ENCODE data around the gene DUOX1.
A peak's percentile ranks its signal among the peaks of the same experiment; 100 is the strongest.

Gene DUOX1

GRCh38 chr15:45107941-45108630 lies 21.7 kb upstream of the DUOX1 start:
- Histone ChIP-seq H3K9me3 (no peaks in the 10 kb centered on the region), H3K27ac (no peak overlapping the region), H3K4me3 (no peak overlapping the region), H3K27me3 (peaks cover 0 to 56% of the 10 kb centered on the region in 2 donors), H3K4me1 (peaks cover 0 to 14% (median 10%) of the 10 kb centered on the region in 4 donors), H3K36me3 (no peaks in the 10 kb centered on the region)
- peak in 1 of 2 donors; percentile 51 for DNase-seq
- no peak for TF ChIP-seq CTCF (IDR thresholded peaks at IDR 0.05)
- intact Hi-C loops (cut with DNase I; ENCODE audit: low total_unique reads) = no loop called here

- no peaks in the 10 kb centered on the region for H3K9me3 ChIP-seq
- H3K4me1 ChIP-seq = peaks cover 0 to 29% (median 21%) of the 10 kb centered on the region in 4 donors
- H3K27me3 ChIP-seq = peaks cover 0 to 78% of the 10 kb centered on the region in 2 donors
- intact Hi-C loops (cut with DNase I; ENCODE audit: low total_unique reads) = no loop called here
- no peak for DNase-seq
- TF ChIP-seq CTCF (IDR thresholded peaks at IDR 0.05) = no peak
- no peaks in the 10 kb centered on the region for H3K36me3 ChIP-seq
- no peak overlapping the region for H3K27ac ChIP-seq
- H3K4me3 ChIP-seq = no peak overlapping the region
Observed at GRCh38 chr15:45110256-45110820, 19.5 kb upstream of the DUOX1 start.

GRCh38 chr15:45111390-45112142 lies 18.2 kb upstream of the DUOX1 start:
- intact Hi-C loops (cut with DNase I; ENCODE audit: low total_unique reads) = no loop called here
- no peak overlapping the region for H3K4me3 ChIP-seq
- no peaks in the 10 kb centered on the region for H3K36me3 ChIP-seq
- no peaks in the 10 kb centered on the region for H3K9me3 ChIP-seq
- H3K4me1 ChIP-seq = peaks cover 0 to 32% (median 23%) of the 10 kb centered on the region in 4 donors
- no peak overlapping the region for H3K27ac ChIP-seq
- TF ChIP-seq CTCF (IDR thresholded peaks at IDR 0.05) = no peak
- H3K27me3 ChIP-seq = peaks cover 0 to 83% of the 10 kb centered on the region in 2 donors
- no peak for DNase-seq

GRCh38 chr15:45112143-45112590 lies 17.6 kb upstream of the DUOX1 start:
- H3K4me3 ChIP-seq = peak overlapping the region in 1 of 2 donors; percentile 10
- no peaks in the 10 kb centered on the region for H3K9me3 ChIP-seq
- intact Hi-C loops (cut with DNase I; ENCODE audit: low total_unique reads) = no loop called here
- DNase-seq = no peak
- H3K4me1 ChIP-seq = peaks cover 0 to 38% (median 29%) of the 10 kb centered on the region in 4 donors
- H3K27ac ChIP-seq = no peak overlapping the region
- no peak for TF ChIP-seq CTCF (IDR thresholded peaks at IDR 0.05)
- H3K27me3 ChIP-seq = peaks cover 0 to 89% of the 10 kb centered on the region in 2 donors
- no peaks in the 10 kb centered on the region for H3K36me3 ChIP-seq

GRCh38 chr15:45112591-45113379 lies 17.0 kb upstream of the DUOX1 start:
- DNase-seq = no peak
- H3K27me3 ChIP-seq = peaks cover 0 to 95% of the 10 kb centered on the region in 2 donors
- no peak for TF ChIP-seq CTCF (IDR thresholded peaks at IDR 0.05)
- intact Hi-C loops (cut with DNase I; ENCODE audit: low total_unique reads) = no loop called here
- peaks cover 0 to 45% (median 34%) of the 10 kb centered on the region in 4 donors for H3K4me1 ChIP-seq
- H3K4me3 ChIP-seq = peak overlapping the region in 1 of 2 donors; percentile 10
- H3K36me3 ChIP-seq = no peaks in the 10 kb centered on the region
- no peak overlapping the region for H3K27ac ChIP-seq
- no peaks in the 10 kb centered on the region for H3K9me3 ChIP-seq

Data from tibial artery (tissue), 4 donors.